ENCODE data around the gene TACR1. TPM values are rescaled to one million over a fixed set of nuclear protein-coding genes. Genes with fewer than 3 reads are reported as not detected.

TACR1 gene
- total RNA-seq, 4 donors from 2014 or later = 3.3 to 10.8 (median 5.3) TPM

GRCh38 chr2:75018162-75018561 lies 181.2 kb downstream of the TACR1 start:
- Histone ChIP-seq H3K36me3 (no peaks in the 10 kb centered on the region), H3K27me3 (no peaks in the 10 kb centered on the region), H3K4me1 (peaks cover 0 to 6% (median 0%) of the 10 kb centered on the region in 4 donors), H3K27ac (no peak overlapping the region), H3K4me3 (no peak overlapping the region), H3K9me3 (peaks cover 0 to 18% (median 0%) of the 10 kb centered on the region in 4 donors)
- DNase-seq (ENCODE audit: low spot score in 2 of 2) = no peak
- peak in 1 of 2 donors; percentile 51 for TF ChIP-seq EP300 (IDR thresholded peaks at IDR 0.05)
- TF ChIP-seq, protein P1, sequence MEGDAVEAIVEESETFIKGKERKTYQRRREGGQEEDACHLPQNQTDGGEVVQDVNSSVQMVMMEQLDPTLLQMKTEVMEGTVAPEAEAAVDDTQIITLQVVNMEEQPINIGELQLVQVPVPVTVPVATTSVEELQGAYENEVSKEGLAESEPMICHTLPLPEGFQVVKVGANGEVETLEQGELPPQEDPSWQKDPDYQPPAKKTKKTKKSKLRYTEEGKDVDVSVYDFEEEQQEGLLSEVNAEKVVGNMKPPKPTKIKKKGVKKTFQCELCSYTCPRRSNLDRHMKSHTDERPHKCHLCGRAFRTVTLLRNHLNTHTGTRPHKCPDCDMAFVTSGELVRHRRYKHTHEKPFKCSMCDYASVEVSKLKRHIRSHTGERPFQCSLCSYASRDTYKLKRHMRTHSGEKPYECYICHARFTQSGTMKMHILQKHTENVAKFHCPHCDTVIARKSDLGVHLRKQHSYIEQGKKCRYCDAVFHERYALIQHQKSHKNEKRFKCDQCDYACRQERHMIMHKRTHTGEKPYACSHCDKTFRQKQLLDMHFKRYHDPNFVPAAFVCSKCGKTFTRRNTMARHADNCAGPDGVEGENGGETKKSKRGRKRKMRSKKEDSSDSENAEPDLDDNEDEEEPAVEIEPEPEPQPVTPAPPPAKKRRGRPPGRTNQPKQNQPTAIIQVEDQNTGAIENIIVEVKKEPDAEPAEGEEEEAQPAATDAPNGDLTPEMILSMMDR (IDR thresholded peaks at IDR 0.05) = no peak
- 84 to 88% methylated on average over 2 of the region's 2 CpGs for WGBS, 2 donors

GRCh38 chr2:75012080-75012479 lies 187.2 kb downstream of the TACR1 start:
- Histone ChIP-seq H3K4me1 (no peaks in the 10 kb centered on the region), H3K4me3 (no peak overlapping the region), H3K27ac (no peak overlapping the region), H3K36me3 (no peaks in the 10 kb centered on the region), H3K27me3 (no peaks in the 10 kb centered on the region), H3K9me3 (peaks cover 0 to 18% (median 0%) of the 10 kb centered on the region in 4 donors)
- 81 to 84% methylated on average over 8 of the region's 8 CpGs for WGBS, 2 donors
- TF ChIP-seq EP300 (IDR thresholded peaks at IDR 0.05) = no peak
- TF ChIP-seq POLR2A (IDR thresholded peaks at IDR 0.05) = no peak
- TF ChIP-seq, protein P1 (IDR thresholded peaks at IDR 0.05) = no peak
- DNase-seq (ENCODE audit: low spot score in 2 of 2) = no peak

DNA sequence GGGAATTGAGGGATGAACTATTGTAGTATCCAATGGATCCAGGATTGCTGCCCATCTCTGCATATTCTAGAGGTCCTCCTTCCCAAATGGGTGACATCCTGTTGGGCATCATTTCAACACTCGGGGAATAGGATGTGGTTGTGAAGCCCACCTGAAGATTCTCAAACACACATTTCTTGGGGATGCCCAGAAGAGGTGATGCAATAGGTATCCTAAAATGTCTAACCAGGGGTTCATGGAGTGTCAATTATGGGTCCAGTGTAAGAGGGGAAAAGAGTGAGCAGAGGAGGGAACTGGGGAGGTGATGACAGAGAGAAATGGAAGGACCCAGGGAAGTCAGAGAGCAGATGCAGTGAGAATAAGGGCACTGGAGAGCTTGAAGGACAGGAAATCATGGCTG lies 188.7 kb downstream of the TACR1 start:
- Histone ChIP-seq H3K4me1 (no peaks in the 10 kb centered on the region), H3K9me3 (peaks cover 0 to 18% (median 0%) of the 10 kb centered on the region in 4 donors), H3K27me3 (no peaks in the 10 kb centered on the region), H3K36me3 (peaks cover 0 to 5% (median 0%) of the 10 kb centered on the region in 3 donors), H3K4me3 (no peak overlapping the region), H3K27ac (no peak overlapping the region)
- no peak for TF ChIP-seq EP300 (IDR thresholded peaks at IDR 0.05)
- TF ChIP-seq, protein P1 (IDR thresholded peaks at IDR 0.05) = no peak
- TF ChIP-seq POLR2A (IDR thresholded peaks at IDR 0.05) = no peak
- WGBS, 2 donors = 86 to 96% methylated on average over 1 of the region's 1 CpG
- DNase-seq (ENCODE audit: low spot score in 2 of 2) = no peak

GRCh38 chr2:75007819-75008218 lies 191.5 kb downstream of the TACR1 start:
- TF ChIP-seq, protein P1 (IDR thresholded peaks at IDR 0.05) = no peak
- no peak for TF ChIP-seq POLR2A (IDR thresholded peaks at IDR 0.05)
- no peak for TF ChIP-seq EP300 (IDR thresholded peaks at IDR 0.05)
- Histone ChIP-seq H3K27me3 (no peaks in the 10 kb centered on the region), H3K4me1 (no peaks in the 10 kb centered on the region), H3K27ac (no peak overlapping the region), H3K4me3 (no peak overlapping the region), H3K9me3 (no peaks in the 10 kb centered on the region), H3K36me3 (peaks cover 0 to 5% (median 0%) of the 10 kb centered on the region in 3 donors)
- no peak for DNase-seq (ENCODE audit: low spot score in 2 of 2)
- 79 to 82% methylated on average over 4 of the region's 4 CpGs for WGBS, 2 donors

DNA sequence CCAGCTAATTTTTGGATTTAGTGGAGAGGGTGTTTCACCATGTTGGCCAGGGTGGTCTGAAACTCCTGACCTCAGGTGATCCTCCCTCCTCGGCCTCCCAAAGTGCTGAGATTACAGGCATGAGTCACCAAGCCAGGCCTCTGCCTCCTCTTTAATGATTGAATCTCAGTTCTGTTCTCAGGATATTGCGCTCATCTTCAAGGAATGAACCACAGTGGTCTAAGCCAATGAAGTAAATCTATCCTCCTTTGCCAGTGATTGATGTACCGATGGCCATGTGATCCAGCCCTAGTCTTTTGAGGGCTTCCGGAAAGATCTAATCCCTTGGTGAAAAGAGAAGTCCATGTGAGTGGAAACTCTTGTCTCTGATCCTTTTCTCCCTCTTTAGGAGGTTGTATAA lies 192.3 kb downstream of the TACR1 start:
- H3K4me3 ChIP-seq = no peak overlapping the region
- WGBS, 2 donors = 98 to 99% methylated on average over 4 of the region's 4 CpGs
- DNase-seq (ENCODE audit: low spot score in 2 of 2) = no peak
- peaks cover 0 to 5% (median 0%) of the 10 kb centered on the region in 3 donors for H3K36me3 ChIP-seq
- TF ChIP-seq, protein P1 (IDR thresholded peaks at IDR 0.05) = no peak
- TF ChIP-seq POLR2A (IDR thresholded peaks at IDR 0.05) = no peak
- no peak for TF ChIP-seq EP300 (IDR thresholded peaks at IDR 0.05)
- H3K9me3 ChIP-seq = no peaks in the 10 kb centered on the region
- no peak overlapping the region for H3K27ac ChIP-seq
- no peaks in the 10 kb centered on the region for H3K4me1 ChIP-seq
- H3K27me3 ChIP-seq = no peaks in the 10 kb centered on the region
